BJ (cell line): ENCODE results near the gene PIK3R2. TPM values are rescaled to one million over a fixed set of nuclear protein-coding genes. Genes with fewer than 3 reads are reported as not detected.
"Not testable (repeated sequence)": the region's sequence is repeated elsewhere in the genome, so short reads cannot be mapped to it uniquely, and the experiment has no call there.

ENCODE experiments used
- CTCF ChIA-PET: fragments of 350-600 bp; formaldehyde crosslinking; extraction: SDS; loops from one replicate; lab custom pipeline; 2021; ENCODE audit warnings: antibody characterized with exemption, inconsistent platforms; lab: Yijun Ruan, JAX
- POLR2A ChIA-PET: fragments of 300-600 bp; sonication (Branson Sonifier 250); formaldehyde crosslinking; extraction: SDS; loops from one replicate; lab custom pipeline; 2021; ENCODE audit warnings: antibody characterized with exemption; lab: Charles Lee
- DNase-seq: peaks from one replicate; pipeline ENCODE4 v3.0.0-alpha.2; 2011; ENCODE audit warnings: low read depth
- H3K27me3 ChIP-seq: 2 replicates; pipeline ENCODE4 v1.6.0; 2011; ENCODE audit warnings: low read length; ENCODE audit not compliant: control insufficient read depth, insufficient read depth
- H3K36me3 ChIP-seq: 2 replicates; pipeline ENCODE4 v1.5.1; 2011; ENCODE audit warnings: low read length; ENCODE audit not compliant: control insufficient read depth, insufficient read depth
- H3K4me3 ChIP-seq: 2 replicates; pipeline ENCODE4 v1.5.1; 2011; ENCODE audit warnings: low read depth, mild to moderate bottlenecking, control low read depth, low read length
- CTCF ChIP-seq: IDR thresholded peaks from 2 replicates; pipeline ENCODE4 v1.5.1; 2011; ENCODE audit warnings: low read depth, mild to moderate bottlenecking, control low read depth, inconsistent platforms, low read length, moderate library complexity; ENCODE audit not compliant: insufficient read depth
- polyA plus RNA-seq: library from polyadenylated mRNA; depleted of rRNA; stranded (reverse); fragments of >200 nt; gene quantifications from 2 replicates; pipeline ENCODE4 v1.2.3, GENCODE V29; 2011

The PIK3R2 gene
- polyA plus RNA-seq, 1 experiment = 17.4 TPM

GRCh38 chr19:18156841-18157464, 4.0 kb downstream of the PIK3R2 start:
- ChIA-PET POLR2A (no interaction called here), CTCF (interaction anchor here (1.2 kb wide), 1 partner anchor 11 kb away, joined by 4 read pairs; no protein-coding TSS in a partner anchor)
- no peak for TF ChIP-seq CTCF
- no peak for DNase-seq
- Histone ChIP-seq H3K36me3 (peaks cover 15% of the 10 kb centered on the region), H3K4me3 (no peak overlapping the region), H3K27me3 (no peaks in the 10 kb centered on the region)

GRCh38 chr19:18157465-18158063, 4.6 kb downstream of the PIK3R2 start:
- POLR2A ChIA-PET = no interaction called here
- Histone ChIP-seq H3K4me3 (no peak overlapping the region), H3K27me3 (no peaks in the 10 kb centered on the region), H3K36me3 (peaks cover 18% of the 10 kb centered on the region)
- CTCF ChIA-PET = interaction anchor here (0.6 to 2.3 kb wide), 5 partner anchors 10 to 838 kb away, joined by 3 to 10 read pairs (median 3); no protein-coding TSS in a partner anchor
- no peak for DNase-seq
- TF ChIP-seq CTCF = no peak

GRCh38 chr19:18158467-18158866, 5.5 kb downstream of the PIK3R2 start:
- CTCF ChIA-PET = interaction anchor here (0.6 to 2.3 kb wide), 5 partner anchors 10 to 837 kb away, joined by 3 to 10 read pairs (median 3); no protein-coding TSS in a partner anchor
- DNase-seq = no peak

GRCh38 chr19:18159059-18159616, 6.2 kb downstream of the PIK3R2 start:
- H3K36me3 ChIP-seq = peaks cover 25% of the 10 kb centered on the region
- POLR2A ChIA-PET = not testable (repeated sequence)
- CTCF ChIA-PET = interaction anchor here (2.3 kb wide), 1 partner anchor 9 kb away, joined by 10 read pairs; no protein-coding TSS in a partner anchor

More at GRCh38 chr19:18158467-18158866, 5.5 kb downstream of the PIK3R2 start:
- peaks cover 25% of the 10 kb centered on the region for H3K36me3 ChIP-seq
- H3K27me3 ChIP-seq = no peaks in the 10 kb centered on the region
- no peak overlapping the region for H3K4me3 ChIP-seq
- POLR2A ChIA-PET = no interaction called here
- no peak for TF ChIP-seq CTCF

GRCh38 chr19:18159810-18160209, 6.8 kb downstream of the PIK3R2 start:
- TF ChIP-seq CTCF = no peak
- Histone ChIP-seq H3K36me3 (peaks cover 25% of the 10 kb centered on the region), H3K4me3 (no peak overlapping the region), H3K27me3 (no peaks in the 10 kb centered on the region)
- ChIA-PET CTCF (interaction anchor here (0.9 to 2.3 kb wide), 11 partner anchors 8 to 87 kb away, joined by 3 to 11 read pairs (median 4); partner anchors contain the start of gene PIK3R2), POLR2A (no interaction called here)
- no peak for DNase-seq

More at GRCh38 chr19:18159059-18159616, 6.2 kb downstream of the PIK3R2 start:
- not testable (repeated sequence) for DNase-seq, H3K4me3 ChIP-seq, H3K27me3 ChIP-seq
